Ishikawa (cell line): ENCODE data around the gene DSCAML1.

Source experiments
- CEBPB ChIP-seq: IDR thresholded peaks from 2 replicates; pipeline ENCODE4 v1.6.1; 2012
- CREB1 ChIP-seq: IDR thresholded peaks from 2 replicates; pipeline ENCODE4 v1.6.1; 2012; ENCODE audit warnings: low read depth
- EGR1 ChIP-seq: IDR thresholded peaks from 2 replicates; pipeline ENCODE4 v1.6.1; 2012
- EP300 ChIP-seq: IDR thresholded peaks from 2 replicates; pipeline ENCODE4 v1.6.1; 2012; ENCODE audit warnings: borderline replicate concordance
- NFIC ChIP-seq: IDR thresholded peaks from 2 replicates; pipeline ENCODE4 v1.6.1; 2012
- RAD21 ChIP-seq: IDR thresholded peaks from 2 replicates; pipeline ENCODE4 v1.6.1; 2012; ENCODE audit warnings: low read depth
- TAF1 ChIP-seq: IDR thresholded peaks from 2 replicates; pipeline ENCODE4 v1.6.1; 2012; ENCODE audit warnings: low read depth, mild to moderate bottlenecking
- TCF12 ChIP-seq: IDR thresholded peaks from 2 replicates; pipeline ENCODE4 v1.6.1; 2012; ENCODE audit warnings: low read depth
- TEAD4 ChIP-seq: IDR thresholded peaks from 2 replicates; pipeline ENCODE4 v1.6.1; 2012
- YY1 ChIP-seq: IDR thresholded peaks from 2 replicates; pipeline ENCODE4 v1.6.1; 2012; ENCODE audit warnings: low read depth
- ZBTB7A ChIP-seq: IDR thresholded peaks from 2 replicates; pipeline ENCODE4 v1.6.1; 2012; ENCODE audit warnings: low read depth
- TF ChIP-seq, protein P1 (sequence below): IDR thresholded peaks from 2 replicates; pipeline ENCODE4 v1.6.1; 2012
- TF ChIP-seq, protein P2 (sequence below): IDR thresholded peaks from 2 replicates; pipeline ENCODE4 v1.6.1; 2012; ENCODE audit warnings: low read depth, mild to moderate bottlenecking
- TF ChIP-seq, protein P3 (sequence below): IDR thresholded peaks from 2 replicates; pipeline ENCODE4 v1.6.1; 2012

The DSCAML1 gene

DNA sequence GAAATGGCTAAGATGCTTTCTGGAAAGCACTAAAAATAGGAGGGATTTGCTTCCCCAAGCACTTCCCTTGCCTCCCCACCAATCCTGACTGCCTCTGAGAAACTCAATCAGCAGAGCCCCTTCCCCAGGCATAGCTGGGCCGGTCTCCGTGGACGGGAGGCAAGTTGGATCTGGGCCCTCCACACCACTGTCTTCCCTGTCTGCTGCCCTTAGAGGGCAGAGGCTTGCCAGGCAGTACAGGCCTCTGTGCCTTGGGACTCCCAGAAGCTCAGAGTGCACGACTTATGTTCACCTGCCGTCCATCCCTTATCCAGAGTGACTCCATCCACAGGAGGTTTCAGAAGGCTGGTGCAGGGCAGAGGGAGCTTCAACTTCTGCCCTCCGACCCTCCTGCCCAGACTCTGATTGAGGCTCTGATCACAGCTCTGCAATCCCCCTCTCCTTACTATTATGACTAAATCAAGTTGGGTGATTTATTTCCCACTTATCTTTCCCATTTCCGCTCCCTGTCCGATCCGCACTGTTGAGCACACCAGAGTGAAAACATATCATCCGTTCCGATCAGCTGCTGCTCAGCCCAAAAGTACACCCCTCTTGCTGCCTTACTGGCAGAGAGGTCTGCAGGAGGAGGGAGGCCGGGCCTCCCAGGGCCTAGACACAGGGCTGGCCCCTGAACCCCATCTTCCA is 71.8 kb downstream of the DSCAML1 start:
- TF ChIP-seq, protein P1, sequence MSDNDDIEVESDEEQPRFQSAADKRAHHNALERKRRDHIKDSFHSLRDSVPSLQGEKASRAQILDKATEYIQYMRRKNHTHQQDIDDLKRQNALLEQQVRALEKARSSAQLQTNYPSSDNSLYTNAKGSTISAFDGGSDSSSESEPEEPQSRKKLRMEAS = no peak

DNA sequence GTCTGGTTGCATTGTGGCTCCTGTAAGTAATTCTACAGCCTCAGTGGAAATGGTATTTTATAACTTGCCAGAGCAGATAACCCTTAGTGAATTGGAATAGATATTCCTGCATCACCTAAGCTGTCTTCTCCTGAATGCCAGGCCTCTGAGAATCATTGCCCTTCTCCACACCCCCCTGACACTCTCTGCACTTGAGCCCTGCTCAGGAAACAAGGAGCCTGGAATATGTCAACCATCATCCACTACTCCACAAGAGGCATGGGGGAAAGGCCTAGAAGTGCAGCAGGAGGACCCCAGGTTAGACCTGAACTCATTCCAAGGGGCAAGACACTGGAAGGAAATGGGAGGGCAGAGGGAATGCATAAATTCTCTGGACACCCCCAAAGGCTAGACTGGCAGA is 72.4 kb downstream of the DSCAML1 start:
- no peak for TF ChIP-seq NFIC
- TF ChIP-seq EP300 = no peak
- no peak for TF ChIP-seq TAF1
- TF ChIP-seq ZBTB7A = no peak
- TF ChIP-seq TEAD4 = no peak
- TF ChIP-seq CEBPB = no peak
- TF ChIP-seq EGR1 = no peak
- TF ChIP-seq, protein P2, sequence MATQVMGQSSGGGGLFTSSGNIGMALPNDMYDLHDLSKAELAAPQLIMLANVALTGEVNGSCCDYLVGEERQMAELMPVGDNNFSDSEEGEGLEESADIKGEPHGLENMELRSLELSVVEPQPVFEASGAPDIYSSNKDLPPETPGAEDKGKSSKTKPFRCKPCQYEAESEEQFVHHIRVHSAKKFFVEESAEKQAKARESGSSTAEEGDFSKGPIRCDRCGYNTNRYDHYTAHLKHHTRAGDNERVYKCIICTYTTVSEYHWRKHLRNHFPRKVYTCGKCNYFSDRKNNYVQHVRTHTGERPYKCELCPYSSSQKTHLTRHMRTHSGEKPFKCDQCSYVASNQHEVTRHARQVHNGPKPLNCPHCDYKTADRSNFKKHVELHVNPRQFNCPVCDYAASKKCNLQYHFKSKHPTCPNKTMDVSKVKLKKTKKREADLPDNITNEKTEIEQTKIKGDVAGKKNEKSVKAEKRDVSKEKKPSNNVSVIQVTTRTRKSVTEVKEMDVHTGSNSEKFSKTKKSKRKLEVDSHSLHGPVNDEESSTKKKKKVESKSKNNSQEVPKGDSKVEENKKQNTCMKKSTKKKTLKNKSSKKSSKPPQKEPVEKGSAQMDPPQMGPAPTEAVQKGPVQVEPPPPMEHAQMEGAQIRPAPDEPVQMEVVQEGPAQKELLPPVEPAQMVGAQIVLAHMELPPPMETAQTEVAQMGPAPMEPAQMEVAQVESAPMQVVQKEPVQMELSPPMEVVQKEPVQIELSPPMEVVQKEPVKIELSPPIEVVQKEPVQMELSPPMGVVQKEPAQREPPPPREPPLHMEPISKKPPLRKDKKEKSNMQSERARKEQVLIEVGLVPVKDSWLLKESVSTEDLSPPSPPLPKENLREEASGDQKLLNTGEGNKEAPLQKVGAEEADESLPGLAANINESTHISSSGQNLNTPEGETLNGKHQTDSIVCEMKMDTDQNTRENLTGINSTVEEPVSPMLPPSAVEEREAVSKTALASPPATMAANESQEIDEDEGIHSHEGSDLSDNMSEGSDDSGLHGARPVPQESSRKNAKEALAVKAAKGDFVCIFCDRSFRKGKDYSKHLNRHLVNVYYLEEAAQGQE = no peak
- no peak for TF ChIP-seq TCF12

DNA sequence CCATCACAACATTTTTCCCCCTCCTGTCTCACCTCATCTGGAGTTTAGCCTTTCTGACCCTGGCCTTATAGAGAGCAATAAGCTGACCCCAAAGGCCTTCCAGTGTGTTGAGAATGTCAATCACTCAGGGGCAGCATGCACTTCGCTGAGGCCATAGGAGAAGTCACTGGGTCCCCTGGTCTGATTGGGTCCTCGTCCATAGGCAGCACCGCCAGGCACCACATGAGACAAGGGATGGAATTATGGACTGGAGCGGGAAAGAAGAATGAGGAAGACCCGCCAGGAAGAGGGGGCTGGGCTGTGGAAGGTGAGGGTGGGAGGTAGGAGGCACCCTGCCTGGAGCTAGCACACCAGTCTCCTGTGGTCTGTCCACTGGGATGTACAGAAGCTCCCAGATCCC is 72.9 kb downstream of the DSCAML1 start:
- TF ChIP-seq, protein P1 = no peak
- TF ChIP-seq CREB1 = no peak
- TF ChIP-seq CEBPB = no peak
- TF ChIP-seq EGR1 = no peak
- TF ChIP-seq RAD21 = no peak
- TF ChIP-seq, protein P3, sequence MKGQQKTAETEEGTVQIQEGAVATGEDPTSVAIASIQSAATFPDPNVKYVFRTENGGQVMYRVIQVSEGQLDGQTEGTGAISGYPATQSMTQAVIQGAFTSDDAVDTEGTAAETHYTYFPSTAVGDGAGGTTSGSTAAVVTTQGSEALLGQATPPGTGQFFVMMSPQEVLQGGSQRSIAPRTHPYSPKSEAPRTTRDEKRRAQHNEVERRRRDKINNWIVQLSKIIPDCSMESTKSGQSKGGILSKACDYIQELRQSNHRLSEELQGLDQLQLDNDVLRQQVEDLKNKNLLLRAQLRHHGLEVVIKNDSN = no peak
- TF ChIP-seq, protein P2 = no peak
- no peak for TF ChIP-seq YY1

DNA sequence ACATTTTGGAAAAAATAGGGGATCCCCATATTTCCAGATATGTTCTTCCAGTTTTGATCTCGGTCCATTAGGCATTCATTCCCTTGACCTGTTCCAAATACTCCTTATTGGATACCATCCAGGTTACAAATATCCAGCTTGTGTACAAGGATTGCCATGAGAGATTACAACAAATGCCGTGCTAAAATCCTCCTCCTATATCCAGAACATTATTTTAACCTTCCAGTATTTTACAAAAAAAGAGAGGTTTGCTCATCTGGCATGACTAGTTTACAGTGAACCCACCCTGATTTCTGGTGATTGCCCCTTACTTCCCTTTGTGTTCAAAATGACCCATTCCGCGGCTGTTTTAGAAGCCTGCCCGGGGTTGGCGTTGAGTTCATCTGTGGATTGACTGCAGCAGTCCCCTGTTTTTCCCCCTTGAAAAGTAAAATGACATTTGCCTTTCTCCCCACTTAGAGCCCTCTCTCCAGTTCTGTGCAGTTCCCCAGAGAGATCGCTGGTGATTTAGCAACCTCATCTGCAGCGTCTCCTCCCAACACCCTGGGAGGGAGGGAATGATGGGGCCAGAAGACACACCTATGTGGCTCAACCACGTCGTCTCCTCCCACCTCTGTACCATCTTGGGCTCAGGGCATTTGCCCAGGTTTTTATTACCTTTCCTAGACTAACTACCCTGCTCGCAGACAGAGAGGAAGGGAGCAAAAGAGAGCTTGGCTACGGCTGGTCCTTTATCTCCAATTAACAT is 73.6 kb downstream of the DSCAML1 start:
- TF ChIP-seq ZBTB7A (no peak), TCF12 (no peak), NFIC (no peak), EP300 (no peak)
- TF ChIP-seq, protein P2 = no peak

DNA sequence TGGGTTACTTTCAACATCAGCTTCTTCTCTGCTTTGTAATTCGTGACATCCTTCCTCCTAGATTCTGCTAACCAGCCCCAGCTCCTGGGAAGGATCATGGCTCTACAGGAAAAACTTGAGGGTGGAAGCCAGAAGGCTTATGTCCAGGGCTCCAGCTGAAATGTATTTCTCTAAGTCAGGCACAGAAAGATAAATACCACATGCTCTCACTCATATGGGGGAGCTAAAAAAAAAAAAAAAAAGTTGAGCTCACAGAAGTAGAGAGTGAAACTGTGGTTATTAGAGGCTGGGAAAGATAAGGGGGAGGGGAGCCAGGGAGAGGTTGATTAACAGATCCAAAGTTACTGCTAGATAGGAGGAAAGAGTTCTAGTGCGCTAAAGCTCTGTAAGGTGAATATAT is 74.9 kb downstream of the DSCAML1 start:
- TF ChIP-seq, protein P3 = no peak
- TF ChIP-seq, protein P1 = no peak
- TF ChIP-seq CREB1 (no peak), ZBTB7A (no peak), TCF12 (no peak)
